Measurements from ENCODE around the gene RNF115.

DNA sequence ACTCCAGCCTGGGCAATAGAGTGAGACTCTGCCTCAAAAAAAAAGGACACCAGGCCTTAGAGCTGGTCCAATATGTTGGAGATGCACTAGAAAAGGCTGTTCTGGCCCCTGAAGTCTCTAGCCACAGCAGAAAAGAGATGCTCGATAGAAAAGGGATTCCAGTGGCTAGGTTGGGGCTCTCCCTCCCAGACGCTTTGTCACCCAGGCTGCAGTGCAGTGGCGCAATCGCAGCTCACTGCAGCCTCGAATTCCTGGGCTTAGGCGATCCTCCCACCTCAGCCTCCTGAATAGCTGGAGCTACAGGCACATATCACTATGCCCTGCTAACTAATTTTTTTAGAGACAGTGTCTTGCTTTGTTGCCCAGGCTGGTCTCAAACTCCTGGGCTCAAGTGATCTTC, 135.0 kb downstream of the RNF115 start:
- TF ChIP-seq CTCF (conservative IDR thresholded peaks at IDR 0.05) (no peak), EZH2 (IDR thresholded peaks at IDR 0.05; ENCODE audit: low read depth) (no peak)
